CD14-positive monocyte (primary cell): Measurements from ENCODE around the gene EME1. TPM values are rescaled to one million over a fixed set of nuclear protein-coding genes. Genes with fewer than 3 reads are reported as not detected.

Experiments used
- DNase-seq, 3 donors: peaks; one replicate each; pipeline ENCODE4 v3.0.0-alpha.2; 2011 to 2022
- H2AFZ ChIP-seq: 2 replicates; pipeline ENCODE4 v1.6.0; 2012; ENCODE audit warnings: mild to moderate bottlenecking, low read depth, low read length, inconsistent platforms; ENCODE audit not compliant: insufficient read depth, poor library complexity, severe bottlenecking
- H3K27ac ChIP-seq, 2 donors: 1 replicate in 1 of 2; 2 replicates in 1 of 2; pipeline ENCODE4 v1.5.1; 2012 to 2013; ENCODE audit warnings: low read length in 2 of 2, control low read depth in 1 of 2, inconsistent platforms in 1 of 2, low read depth in 1 of 2, mild to moderate bottlenecking in 1 of 2
- H3K27me3 ChIP-seq, 2 donors: one replicate each; pipeline versions ENCODE4 v1.6.0 to v1.6.1; 2011 to 2013; ENCODE audit warnings: low read length in 2 of 2; ENCODE audit not compliant: control insufficient read depth in 2 of 2, insufficient read depth in 2 of 2
- H3K36me3 ChIP-seq, 2 donors: replicated peaks in 1 of 2; 1 replicate in 1 of 2; 2 replicates in 1 of 2; pipeline versions ENCODE4 v1.5.1 to v1.6.1; 2012 to 2013; ENCODE audit warnings: low read length in 2 of 2, control low read depth in 1 of 2, inconsistent platforms in 1 of 2, mild to moderate bottlenecking in 1 of 2; ENCODE audit not compliant: insufficient read depth in 2 of 2, control insufficient read depth in 1 of 2
- H3K4me1 ChIP-seq, 2 donors: 1 replicate in 1 of 2; 2 replicates in 1 of 2; pipeline versions ENCODE4 v1.5.1 to v1.6.1; 2012 to 2013; ENCODE audit warnings: low read length in 2 of 2, control low read depth in 1 of 2, inconsistent platforms in 1 of 2, mild to moderate bottlenecking in 1 of 2, moderate library complexity in 1 of 2; ENCODE audit not compliant: insufficient read depth in 2 of 2, control insufficient read depth in 1 of 2
- H3K4me2 ChIP-seq: replicated peaks from 2 replicates; pipeline ENCODE3; 2012; ENCODE audit warnings: low read length, moderate library complexity, mild to moderate bottlenecking; ENCODE audit not compliant: poor library complexity, severe bottlenecking; ENCODE audit errors: extremely low read depth
- H3K4me3 ChIP-seq, 3 experiments: fragments of 200-600 bp in 1 of 3; sonication (generic) in 1 of 3; replicated peaks in 1 of 3; 1 replicate in 2 of 3; 2 replicates in 1 of 3; pipeline ENCODE4 v1.5.1; 2011 to 2013; ENCODE audit warnings: low read length in 3 of 3, mild to moderate bottlenecking in 3 of 3, control low read depth in 2 of 3, low read depth in 2 of 3, inconsistent platforms in 1 of 3, moderate library complexity in 1 of 3
- H3K79me2 ChIP-seq: 2 replicates; pipeline ENCODE4 v1.6.0; 2012; ENCODE audit warnings: mild to moderate bottlenecking, control low read depth, inconsistent platforms, low read length, moderate library complexity; ENCODE audit not compliant: insufficient read depth
- H3K9ac ChIP-seq: 2 replicates; pipeline ENCODE4 v1.6.0; 2017; ENCODE audit warnings: low read length, mild to moderate bottlenecking; ENCODE audit not compliant: insufficient read depth, poor library complexity, severe bottlenecking
- H3K9me3 ChIP-seq, 2 donors: replicated peaks in 1 of 2; 1 replicate in 1 of 2; 2 replicates in 1 of 2; pipeline versions ENCODE4 v1.5.1 to v1.6.1; 2012 to 2013; ENCODE audit warnings: low read length in 2 of 2, control low read depth in 1 of 2; ENCODE audit not compliant: control insufficient read depth in 1 of 2, insufficient read depth in 1 of 2
- H4K20me1 ChIP-seq: 2 replicates; pipeline ENCODE4 v1.6.0; 2012; ENCODE audit warnings: mild to moderate bottlenecking, low read length, control low read depth, moderate library complexity; ENCODE audit not compliant: insufficient read depth
- H3K27ac Mint-ChIP-seq, 7 donors: one replicate each; pipeline ENCODE4 v1.8.0; 2020; ENCODE audit warnings: mild to moderate bottlenecking in 7 of 7, mixed read lengths in 7 of 7, moderate library complexity in 6 of 7, inconsistent platforms in 2 of 7
- H3K27me3 Mint-ChIP-seq, 3 donors: one replicate each; pipeline ENCODE4 v1.8.0; 2021 to 2022; ENCODE audit warnings: low read depth in 3 of 3, mild to moderate bottlenecking in 3 of 3, mixed read lengths in 3 of 3, moderate library complexity in 3 of 3, inconsistent platforms in 1 of 3
- H3K36me3 Mint-ChIP-seq, 2 donors: one replicate each; pipeline ENCODE4 v1.8.0; 2020; ENCODE audit warnings: mixed read lengths in 2 of 2, inconsistent platforms in 1 of 2, mild to moderate bottlenecking in 1 of 2
- H3K4me1 Mint-ChIP-seq: one replicate; pipeline ENCODE4 v1.8.0; 2020; ENCODE audit warnings: mild to moderate bottlenecking, mixed read lengths
- H3K4me3 Mint-ChIP-seq, 2 donors: one replicate each; pipeline ENCODE4 v1.8.0; 2020; ENCODE audit warnings: mild to moderate bottlenecking in 2 of 2, mixed read lengths in 2 of 2, moderate library complexity in 1 of 2
- H3K9me3 Mint-ChIP-seq, 7 donors: one replicate each; pipeline ENCODE4 v1.8.0; 2020 to 2022; ENCODE audit warnings: mixed read lengths in 7 of 7, mild to moderate bottlenecking in 6 of 7, moderate library complexity in 6 of 7, inconsistent platforms in 2 of 7
- CTCF ChIP-seq: fragments of 200-600 bp; IDR thresholded peaks from one replicate; pipeline ENCODE4 v1.8.0; 2022; ENCODE audit warnings: antibody characterized with exemption, mild to moderate bottlenecking
- WGBS: methylation state at CpG from one replicate; pipeline ENCODE4 v1.1.5; 2013; ENCODE audit warnings: missing lambda C conversion rate; ENCODE audit not compliant: insufficient coverage; 5-methylcytosine and 5-hydroxymethylcytosine counted together
- intact Hi-C, 2 donors: fragments of 100-400 bp; cut with micrococcal nuclease; formaldehyde crosslinking; loops; one replicate each; pipeline versions ENCODE4 v1.15.0 to v1.15.1; 2023
- polyA plus RNA-seq, 3 donors: library from polyadenylated mRNA; depleted of rRNA in 1 of 3; unstranded in 2 of 3; stranded (reverse) in 1 of 3; fragments of 300-500 nt in 2 of 3; fragments of >200 nt in 1 of 3; fragmentation: Illumina TruSeq in 2 of 3; gene quantifications; 1 replicate in 2 of 3; 2 replicates in 1 of 3; pipeline ENCODE4 v1.2.3, GENCODE V29; 2012 to 2021

The EME1 gene
- polyA plus RNA-seq, 3 donors, result 0.33 to 0.76 (median 0.43) TPM

- intact Hi-C loops, result no loop called here
- peak overlapping the region in 5 of 7 donors; percentile 12 to 60 (median 53) for H3K27ac Mint-ChIP-seq
Observed at GRCh38 chr17:50380369-50381259, 7.6 kb downstream of the EME1 start.

More at GRCh38 chr17:50380369-50381259, 7.6 kb downstream of the EME1 start:
- no peak overlapping the region for H3K4me3 Mint-ChIP-seq
- no peaks in the 10 kb centered on the region for H3K27me3 ChIP-seq
- WGBS, result 96% methylated on average over 11 of the region's 13 CpGs
- no peak overlapping the region for H2AFZ ChIP-seq
- no peaks in the 10 kb centered on the region for H3K79me2 ChIP-seq
- TF ChIP-seq CTCF, result no peak
- peaks cover 66 to 76% of the 10 kb centered on the region in 2 donors for H3K36me3 Mint-ChIP-seq
- H3K4me1 ChIP-seq, result peaks cover 8 to 9% of the 10 kb centered on the region in 2 donors
- H3K9ac ChIP-seq, result no peak overlapping the region
- peaks cover 48 to 74% of the 10 kb centered on the region in 2 donors for H3K36me3 ChIP-seq
- H3K4me2 ChIP-seq, result no peak overlapping the region
- H3K27me3 Mint-ChIP-seq, result peaks cover 0 to 1% (median 0%) of the 10 kb centered on the region in 3 donors
- H3K27ac ChIP-seq, result peak overlapping the region in 1 of 2 donors; percentile 27
- no peak for DNase-seq
- H4K20me1 ChIP-seq, result peaks cover 11% of the 10 kb centered on the region
- H3K4me1 Mint-ChIP-seq, result peaks cover 12% of the 10 kb centered on the region
- no peaks in the 10 kb centered on the region for H3K9me3 ChIP-seq
- no peak overlapping the region for H3K4me3 ChIP-seq
- no peaks in the 10 kb centered on the region for H3K9me3 Mint-ChIP-seq
